Cardiac fibroblast (primary cell): ENCODE measurements around the gene ZNF415.
A peak's percentile ranks its signal among the peaks of the same experiment; 100 is the strongest.

ENCODE experiments used
- DNase-seq, 2 donors: peaks; one replicate each; pipeline versions ENCODE4 v3.0.0 to v3.0.0-alpha.2; 2010; ENCODE audit warnings: low read depth in 2 of 2
- H3K4me3 ChIP-seq, 2 donors: replicated peaks in 1 of 2; 1 replicate in 1 of 2; 2 replicates in 1 of 2; pipeline ENCODE4 v1.5.1; 2011; ENCODE audit warnings: low read depth in 2 of 2, low read length in 2 of 2, mild to moderate bottlenecking in 2 of 2, moderate library complexity in 1 of 2
- CTCF ChIP-seq: IDR thresholded peaks from one replicate; pipeline ENCODE4 v1.5.1; 2011; ENCODE audit warnings: low read depth, mild to moderate bottlenecking, low read length, inconsistent platforms

Gene ZNF415

GRCh38 chr19:53094754-53095575 is 37.7 kb downstream of the ZNF415 start:
- no peak for DNase-seq
- no peak for TF ChIP-seq CTCF
- H3K4me3 ChIP-seq: no peak overlapping the region

GRCh38 chr19:53092723-53093122 is 40.0 kb downstream of the ZNF415 start:
- no peak overlapping the region for H3K4me3 ChIP-seq
- TF ChIP-seq CTCF: no peak
- DNase-seq: no peak

GRCh38 chr19:53091413-53092254 is 41.1 kb downstream of the ZNF415 start:
- no peak for DNase-seq
- H3K4me3 ChIP-seq: no peak overlapping the region
- no peak for TF ChIP-seq CTCF

GRCh38 chr19:53088091-53088490 is 44.6 kb downstream of the ZNF415 start:
- no peak overlapping the region for H3K4me3 ChIP-seq
- no peak for TF ChIP-seq CTCF
- peak in 1 of 2 donors; percentile 48 for DNase-seq

GRCh38 chr19:53086949-53087348 is 45.8 kb downstream of the ZNF415 start:
- DNase-seq: peak; percentile 86 to 95
- H3K4me3 ChIP-seq: no peak overlapping the region
- no peak for TF ChIP-seq CTCF

GRCh38 chr19:53085496-53085895 is 47.2 kb downstream of the ZNF415 start:
- TF ChIP-seq CTCF: no peak
- no peak for DNase-seq
- H3K4me3 ChIP-seq: no peak overlapping the region
